K562 (cell line): ENCODE results near the gene PPP2R2D. TPM values are rescaled to one million over a fixed set of nuclear protein-coding genes. Genes with fewer than 3 reads are reported as not detected.

ENCODE experiments used
- ATAC-seq: fragments of 200-7000 bp; cut with Tn5 transposase; 3 replicates; pipeline ENCODE4 v1.9.1; 2020; ENCODE audit warnings: moderate library complexity
- BruUV-seq: library from RNA; stranded (reverse); fragments of 400-500 nt; replicated peaks from 2 replicates; lab custom pipeline; 2021; lab: Mats Ljungman, UMichigan
- CTCF ChIA-PET: fragments of 300-600 bp; formaldehyde crosslinking; extraction: SDS; loops from one replicate; lab custom pipeline; 2021; ENCODE audit warnings: low intra/inter-chr PET ratio; lab: Yijun Ruan, JAX
- POLR2A ChIA-PET: fragments of 300-600, 350-650 bp; sonication (Branson Sonifier 250); formaldehyde crosslinking; extraction: SDS; loops from one replicate; lab custom pipeline; 2021; ENCODE audit warnings: antibody characterized with exemption, inconsistent platforms; lab: Yijun Ruan, JAX
- DNase-seq, 4 experiments: peaks; one replicate each; pipeline versions ENCODE4 v3.0.0 to v3.0.0-alpha.2; 2011 to 2018; ENCODE audit warnings: low spot score in 3 of 4, mixed read lengths in 3 of 4; ENCODE audit errors: extremely low read depth in 1 of 4
- FAIRE-seq: peaks from 2 replicates; lab custom pipeline; 2011; peaks lifted over from hg19 to GRCh38; lab: Jason Lieb, UNC
- H2AFZ ChIP-seq: 2 replicates; pipeline ENCODE4 v1.6.0; 2011; ENCODE audit warnings: low read depth, low read length, control low read depth, inconsistent platforms
- H3K27ac ChIP-seq: fragments of 200-600 bp; 3 replicates; pipeline ENCODE4 v1.8.0; 2011; ENCODE audit warnings: low read depth, mild to moderate bottlenecking, control low read depth, inconsistent platforms, low read length, moderate library complexity, mixed read lengths; ENCODE audit errors: extremely low read depth
- H3K27me3 ChIP-seq, 2 experiments: fragments of 300-600 bp in 1 of 2; 2 replicates in 1 of 2; 3 replicates in 1 of 2; pipeline versions ENCODE4 v1.6.0 to v1.8.0; 2011; ENCODE audit warnings: inconsistent platforms in 2 of 2, low read length in 2 of 2, mild to moderate bottlenecking in 1 of 2, mixed read lengths in 1 of 2, moderate library complexity in 1 of 2; ENCODE audit not compliant: control insufficient read depth in 2 of 2, insufficient read depth in 2 of 2
- H3K36me3 ChIP-seq: fragments of 300-600 bp; 3 replicates; pipeline ENCODE4 v1.8.0; 2011; ENCODE audit warnings: mild to moderate bottlenecking, low read length, inconsistent platforms; ENCODE audit not compliant: control insufficient read depth, insufficient read depth
- H3K4me1 ChIP-seq, 2 experiments: fragments of 200-600 bp in 1 of 2; replicated peaks in 1 of 2; 2 replicates in 1 of 2; 3 replicates in 1 of 2; pipeline versions ENCODE4 v1.5.1 to v1.8.0; 2011; ENCODE audit warnings: inconsistent platforms in 2 of 2, low read length in 2 of 2, mild to moderate bottlenecking in 1 of 2, mixed read lengths in 1 of 2, moderate library complexity in 1 of 2; ENCODE audit not compliant: control insufficient read depth in 2 of 2, insufficient read depth in 2 of 2
- H3K4me2 ChIP-seq: 2 replicates; pipeline ENCODE4 v1.6.1; 2011; ENCODE audit warnings: low read length, control low read depth, inconsistent platforms, mixed read lengths; ENCODE audit not compliant: insufficient read depth
- H3K4me3 ChIP-seq: fragments of 200-600 bp; sonication (generic), shearing (Covaris generic); 2 replicates; pipeline ENCODE4 v1.5.1; 2016; ENCODE audit warnings: control low read depth, inconsistent platforms
- H3K79me2 ChIP-seq: fragments of 200-600 bp; 3 replicates; pipeline ENCODE4 v1.8.0; 2011; ENCODE audit warnings: low read length, inconsistent platforms; ENCODE audit not compliant: control insufficient read depth, insufficient read depth
- H3K9ac ChIP-seq, 2 experiments: 2 replicates each; pipeline versions ENCODE4 v1.6.0 to v1.6.1; 2011; ENCODE audit warnings: low read depth in 2 of 2, low read length in 2 of 2, control low read depth in 1 of 2, inconsistent platforms in 1 of 2, mild to moderate bottlenecking in 1 of 2, mixed read lengths in 1 of 2; ENCODE audit not compliant: insufficient read depth in 1 of 2
- H3K9me1 ChIP-seq: one replicate; pipeline ENCODE4 v1.6.0; 2011; ENCODE audit warnings: inconsistent platforms, mild to moderate bottlenecking, low read length, moderate library complexity; ENCODE audit not compliant: control insufficient read depth, insufficient read depth
- H3K9me3 ChIP-seq: replicated peaks from 2 replicates; pipeline ENCODE4 v1.5.1; 2011; ENCODE audit warnings: low read depth, low read length, inconsistent platforms; ENCODE audit not compliant: control insufficient read depth, insufficient read depth
- H4K20me1 ChIP-seq: replicated peaks from 2 replicates; pipeline ENCODE4 v1.6.1; 2011; ENCODE audit warnings: low read length, inconsistent platforms, mixed read lengths; ENCODE audit not compliant: control insufficient read depth, insufficient read depth
- AFF4 ChIP-seq: sonication (generic); formaldehyde crosslinking; IDR thresholded peaks from 2 replicates; pipeline ENCODE4 v1.8.0; 2023; ENCODE audit warnings: mild to moderate bottlenecking, missing genetic modification reagents
- C11orf30 ChIP-seq: fragments of 450-650 bp; IDR thresholded peaks from 2 replicates; pipeline ENCODE4 v1.6.1; 2016; ENCODE audit warnings: low read depth, mild to moderate bottlenecking
- FOSL1 ChIP-seq: fragments of 200-800 bp; sonication (Bioruptor generic); conservative IDR thresholded peaks from 2 replicates; pipeline ENCODE4 v1.6.1; 2016; ENCODE audit warnings: missing genetic modification characterization, missing compliant biosample characterization
- HOMEZ ChIP-seq: fragments of 250-450 bp; sonication (Bioruptor Pico); IDR thresholded peaks from 2 replicates; pipeline ENCODE4 v1.4.0; 2020; ENCODE audit warnings: mild to moderate bottlenecking, moderate library complexity
- KLF13 ChIP-seq: fragments of 450-650 bp; IDR thresholded peaks from 2 replicates; pipeline ENCODE4 v1.6.1; 2016; ENCODE audit warnings: missing genetic modification characterization, low read depth, mild to moderate bottlenecking, missing compliant biosample characterization, moderate library complexity, borderline replicate concordance
- MAFK ChIP-seq: IDR thresholded peaks from 2 replicates; pipeline ENCODE4 v1.6.1; 2011; ENCODE audit warnings: low read length, improper control_type of control experiment
- PHF20 ChIP-seq: fragments of 450-650 bp; IDR thresholded peaks from 2 replicates; pipeline ENCODE4 v1.6.1; 2018; ENCODE audit not compliant: partially characterized antibody
- PRMT5 ChIP-seq: sonication (generic); formaldehyde crosslinking; IDR thresholded peaks from 2 replicates; pipeline ENCODE4 v1.5.0; 2020; ENCODE audit warnings: missing genetic modification reagents
- SIN3B ChIP-seq: fragments of 450-650 bp; IDR thresholded peaks from 2 replicates; pipeline ENCODE4 v1.6.1; 2017; ENCODE audit warnings: low read depth, mild to moderate bottlenecking, moderate library complexity
- ZBTB8A ChIP-seq: fragments of 450-650 bp; IDR thresholded peaks from 2 replicates; pipeline ENCODE4 v1.6.1; 2018; ENCODE audit warnings: mild to moderate bottlenecking, moderate library complexity; ENCODE audit not compliant: partially characterized antibody
- ZNF121 ChIP-seq: sonication (generic); formaldehyde crosslinking; conservative IDR thresholded peaks from 2 replicates; pipeline ENCODE4 v1.8.0; 2022; ENCODE audit warnings: missing genetic modification reagents
- ZNF311 ChIP-seq: fragments of 250-450 bp; sonication (Bioruptor Pico); IDR thresholded peaks from 2 replicates; pipeline ENCODE4 v1.4.0; 2020; ENCODE audit warnings: mild to moderate bottlenecking, moderate library complexity
- ZNF41 ChIP-seq: fragments of 250-450 bp; sonication (Bioruptor Pico); conservative IDR thresholded peaks from 2 replicates; pipeline ENCODE4 v1.4.0; 2020; ENCODE audit warnings: mild to moderate bottlenecking
- WGBS: fragments of 100-300 bp; shearing (Covaris generic); methylation state at CpG from one replicate; pipeline ENCODE4 v1.1.6; 2016; ENCODE audit warnings: low coverage, mixed read lengths; ENCODE audit not compliant: insufficient coverage; ENCODE audit errors: missing lambda C conversion rate; 5-methylcytosine and 5-hydroxymethylcytosine counted together
- in situ Hi-C: fragments of 300-500 bp; cut with MboI; formaldehyde crosslinking; loops from 4 replicates; pipeline ENCODE4 v1.15.0; 2018; ENCODE audit warnings: inconsistent platforms, mixed read lengths
- intact Hi-C: fragments of 100-400 bp; cut with micrococcal nuclease; formaldehyde crosslinking; loops from 2 replicates; pipeline ENCODE4 v1.14.2; 2022
- polyA plus RNA-seq, 8 experiments: library from polyadenylated mRNA; depleted of rRNA in 4 of 8; stranded (reverse) in 5 of 8; unstranded in 3 of 8; fragments of >200 nt; fragmentation: Nextera tagmentation in 2 of 8; fragmentation: Illumina TruSeq in 1 of 8; extraction: Ambion mirVana in 2 of 8; extraction: Trizol in 1 of 8; gene quantifications; 2 replicates each; pipeline versions ENCODE4 v1.2.1 to v1.2.3, GENCODE V29; 2011 to 2014; ENCODE audit warnings: inconsistent platforms in 1 of 8, missing spikeins in 1 of 8
- total RNA-seq, 7 experiments: library from RNA; depleted of rRNA in 6 of 7; stranded (reverse); fragments of >200 nt in 6 of 7; fragmentation: Illumina TruSeq in 2 of 7; extraction: Trizol in 2 of 7; gene quantifications; 2 replicates each; pipeline versions ENCODE4 v1.2.1 to v1.2.3, GENCODE V29; 2011 to 2021; ENCODE audit warnings: low replicate concordance in 1 of 7
- TF ChIP-seq, protein P1 (sequence below): fragments of 250-450 bp; sonication (Bioruptor Pico); IDR thresholded peaks from 2 replicates; pipeline ENCODE4 v1.8.0; 2021; ENCODE audit warnings: moderate library complexity, mild to moderate bottlenecking, inconsistent platforms
- TF ChIP-seq, protein P2 (sequence below): sonication (generic); formaldehyde crosslinking; IDR thresholded peaks from 2 replicates; pipeline ENCODE4 v1.5.0; 2020; ENCODE audit warnings: missing genetic modification reagents
- TF ChIP-seq, protein P3 (sequence below), 2 experiments: fragments of 450-650 bp in 1 of 2; sonication (generic) in 1 of 2; formaldehyde crosslinking in 1 of 2; IDR thresholded peaks in 1 of 2; conservative IDR thresholded peaks in 1 of 2; 2 replicates each; pipeline versions ENCODE4 v1.6.1 to v1.8.1; 2016 to 2023; ENCODE audit warnings: mild to moderate bottlenecking in 2 of 2, moderate library complexity in 2 of 2, inconsistent platforms in 1 of 2, missing genetic modification reagents in 1 of 2

The PPP2R2D gene
- total and polyA plus RNA-seq, 9 of the 15 experiments (the other 6 are each of a cell fraction or from before 2014, with no cell fraction given) = 1.9 to 37.0 (median 26.8) TPM

GRCh38 chr10:131983780-131984179, 83.0 kb downstream of the PPP2R2D start:
- H3K9me3 ChIP-seq = no peaks in the 10 kb centered on the region
- peaks cover 19 to 35% of the 10 kb centered on the region in 2 experiments; a peak in 4 of 5 replicates for H3K4me1 ChIP-seq
- 59% methylated on average over 6 of the region's 6 CpGs for WGBS
- H3K9ac ChIP-seq = no peak overlapping the region
- H3K4me2 ChIP-seq = no peak overlapping the region
- no peaks in the 10 kb centered on the region for H3K9me1 ChIP-seq
- ATAC-seq = no peak
- intact Hi-C loops (loop anchor here (5.0 to 10.0 kb wide), 2 partner anchors 39 to 79 kb away; partner anchors contain the start of gene PPP2R2D), in situ Hi-C loops (no loop called here)
- H2AFZ ChIP-seq = no peak overlapping the region
- BruUV-seq = no TSS peak
- ChIA-PET POLR2A (interaction anchor here (0.6 to 1.2 kb wide), 2 partner anchors 13 to 140 kb away, joined by 3 read pairs; no protein-coding TSS in a partner anchor), CTCF (no interaction called here)
- no peak overlapping the region for H3K4me3 ChIP-seq
- H4K20me1 ChIP-seq = peaks cover 10% of the 10 kb centered on the region
- peaks cover 40% of the 10 kb centered on the region for H3K79me2 ChIP-seq
- FAIRE-seq = no peak
- peaks cover 9% of the 10 kb centered on the region for H3K36me3 ChIP-seq
- no peaks in the 10 kb centered on the region for H3K27me3 ChIP-seq
- no peak overlapping the region for H3K27ac ChIP-seq
- DNase-seq = no peak
- TF ChIP-seq ZNF121 (CRISPR knock-in tag) (no peak), PRMT5 (CRISPR knock-in tag) (no peak), C11orf30 (peak; percentile 79), AFF4 (no peak), PHF20 (no peak), ZNF311 (no peak), ZNF41 (CRISPR knock-in tag) (no peak), SIN3B (no peak), ZBTB8A (no peak), MAFK (peak; percentile 10; the same call in 1 of the 2 replicates), FOSL1 (peak; percentile 56; the same call in 1 of the 2 replicates), KLF13 (tag) (no peak), HOMEZ (CRISPR knock-in tag) (no peak)
- TF ChIP-seq, protein P1, sequence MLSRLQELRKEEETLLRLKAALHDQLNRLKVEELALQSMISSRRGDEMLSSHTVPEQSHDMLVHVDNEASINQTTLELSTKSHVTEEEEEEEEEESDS (CRISPR knock-in tag) = no peak
- TF ChIP-seq, protein P2, sequence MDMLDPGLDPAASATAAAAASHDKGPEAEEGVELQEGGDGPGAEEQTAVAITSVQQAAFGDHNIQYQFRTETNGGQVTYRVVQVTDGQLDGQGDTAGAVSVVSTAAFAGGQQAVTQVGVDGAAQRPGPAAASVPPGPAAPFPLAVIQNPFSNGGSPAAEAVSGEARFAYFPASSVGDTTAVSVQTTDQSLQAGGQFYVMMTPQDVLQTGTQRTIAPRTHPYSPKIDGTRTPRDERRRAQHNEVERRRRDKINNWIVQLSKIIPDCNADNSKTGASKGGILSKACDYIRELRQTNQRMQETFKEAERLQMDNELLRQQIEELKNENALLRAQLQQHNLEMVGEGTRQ = no peak
- TF ChIP-seq, protein P3, sequence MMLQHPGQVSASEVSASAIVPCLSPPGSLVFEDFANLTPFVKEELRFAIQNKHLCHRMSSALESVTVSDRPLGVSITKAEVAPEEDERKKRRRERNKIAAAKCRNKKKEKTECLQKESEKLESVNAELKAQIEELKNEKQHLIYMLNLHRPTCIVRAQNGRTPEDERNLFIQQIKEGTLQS (IDR thresholded peaks at IDR 0.05) = peak; percentile 56
- TF ChIP-seq, protein P3 (CRISPR knock-in tag; conservative IDR thresholded peaks at IDR 0.05) = no peak
